H7 (cell line): ENCODE measurements around the gene CLEC18C. TPM values are rescaled to one million over a fixed set of nuclear protein-coding genes. Genes with fewer than 3 reads are reported as not detected.
"Not testable (repeated sequence)": the region's sequence is repeated elsewhere in the genome, so short reads cannot be mapped to it uniquely, and the experiment has no call there.

Experiments used
- DNase-seq: peaks from one replicate; pipeline ENCODE4 v3.0.0; 2012
- H3K27me3 ChIP-seq: 2 replicates; pipeline ENCODE4 v1.6.0; 2011; ENCODE audit warnings: mild to moderate bottlenecking, low read length; ENCODE audit not compliant: control insufficient read depth, insufficient read depth
- H3K36me3 ChIP-seq: replicated peaks from 2 replicates; pipeline ENCODE4 v1.5.1; 2011; ENCODE audit warnings: low read length; ENCODE audit not compliant: control insufficient read depth, insufficient read depth
- H3K4me3 ChIP-seq: 2 replicates; pipeline ENCODE4 v1.5.1; 2011; ENCODE audit warnings: low read depth, mild to moderate bottlenecking, control low read depth, low read length, moderate library complexity; ENCODE audit not compliant: insufficient read depth
- total RNA-seq: library from RNA; depleted of rRNA; stranded (reverse); fragments of >200 nt; shearing (Covaris generic); gene quantifications from 2 replicates; pipeline ENCODE4 v1.2.3, GENCODE V29; 2014; rRNA removed

CLEC18C gene
- 0.07 and 0.35 TPM in 2 replicates for total RNA-seq

DNA sequence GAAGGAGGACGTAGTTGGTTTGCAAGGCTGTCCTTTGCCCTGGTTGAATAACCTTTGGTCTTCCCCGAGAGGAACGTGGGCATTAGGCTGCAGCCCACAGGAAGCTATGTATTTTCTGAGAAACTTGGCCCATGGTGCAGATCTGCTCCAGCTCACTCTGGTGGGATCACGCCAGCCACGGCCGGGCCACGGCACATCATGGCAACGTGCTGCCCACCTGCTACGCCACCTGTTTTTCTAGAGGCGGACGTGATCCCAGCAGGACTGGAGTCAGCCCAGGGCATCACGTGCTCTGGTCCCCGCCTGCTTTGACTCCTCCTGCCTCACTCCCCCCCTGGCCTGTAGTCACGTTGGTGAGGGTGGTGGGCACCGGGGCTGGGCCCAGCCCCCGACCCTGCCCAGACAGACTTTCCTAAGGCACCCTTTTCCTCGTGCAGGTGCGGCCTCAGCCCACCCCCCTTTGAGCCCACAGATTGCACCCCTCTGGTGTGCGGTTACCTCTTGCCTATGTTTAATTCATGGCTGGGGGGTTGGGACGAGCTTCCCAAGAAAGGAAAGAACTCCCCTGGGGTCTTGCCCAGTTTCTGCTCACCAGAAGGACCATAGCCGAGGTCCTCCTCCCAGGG lies at the start of gene CLEC18C:
Gene CLEC18C, plus strand, starts transcription at position 576 of the 626 bp plus-strand sequence. CDS start 492 bp downstream, outside the sequence.
- DNase-seq, H3K36me3 ChIP-seq, H3K4me3 ChIP-seq, H3K27me3 ChIP-seq: not testable (repeated sequence)

DNA sequence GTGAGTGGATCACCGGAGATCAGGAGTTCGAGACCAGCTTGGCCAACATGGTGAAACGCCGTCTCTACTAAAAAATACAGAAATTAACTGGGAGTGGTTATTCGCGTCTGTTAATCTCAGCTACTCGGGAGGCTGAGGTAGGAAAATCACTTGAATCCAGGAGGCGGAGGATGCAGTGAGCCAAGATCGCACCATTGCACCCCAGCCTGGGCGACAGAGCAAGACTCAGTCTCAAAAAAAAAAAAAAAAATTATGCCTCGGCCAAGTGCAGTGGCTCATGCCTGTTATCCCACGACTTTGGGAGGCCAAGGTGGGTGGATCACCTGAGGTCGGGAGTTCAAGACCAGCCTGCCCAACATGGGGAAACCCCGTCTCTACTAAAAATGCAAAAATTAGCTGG lies 49.8 kb upstream of the CLEC18C start:
- DNase-seq = not testable (repeated sequence)

DNA sequence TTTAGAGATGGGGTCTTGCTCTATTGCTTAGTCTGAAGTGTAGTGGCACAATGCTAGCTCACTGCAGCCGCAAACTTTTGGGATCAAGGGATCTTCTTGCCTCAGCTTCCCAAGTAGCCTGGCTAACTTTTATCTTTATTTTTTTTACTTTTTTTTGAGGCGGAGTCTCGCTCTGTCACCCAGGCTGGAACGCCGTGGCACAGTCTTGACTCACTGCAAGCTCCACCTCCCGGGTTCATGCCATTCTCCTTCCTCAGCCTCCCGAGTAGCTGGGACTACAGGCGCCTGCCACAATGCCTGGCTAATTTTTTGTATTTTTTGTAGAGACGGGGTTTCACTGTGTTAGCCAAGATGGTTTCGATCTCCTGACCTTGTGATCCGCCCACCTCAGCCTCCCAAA lies 47.4 kb upstream of the CLEC18C start:
- peaks cover 14% of the 10 kb centered on the region for H3K36me3 ChIP-seq
- not testable (repeated sequence) for H3K4me3 ChIP-seq, H3K27me3 ChIP-seq, DNase-seq

More for the DNA sequence above, 49.8 kb upstream of the CLEC18C start:
- H3K4me3 ChIP-seq, H3K36me3 ChIP-seq, H3K27me3 ChIP-seq: not testable (repeated sequence)

DNA sequence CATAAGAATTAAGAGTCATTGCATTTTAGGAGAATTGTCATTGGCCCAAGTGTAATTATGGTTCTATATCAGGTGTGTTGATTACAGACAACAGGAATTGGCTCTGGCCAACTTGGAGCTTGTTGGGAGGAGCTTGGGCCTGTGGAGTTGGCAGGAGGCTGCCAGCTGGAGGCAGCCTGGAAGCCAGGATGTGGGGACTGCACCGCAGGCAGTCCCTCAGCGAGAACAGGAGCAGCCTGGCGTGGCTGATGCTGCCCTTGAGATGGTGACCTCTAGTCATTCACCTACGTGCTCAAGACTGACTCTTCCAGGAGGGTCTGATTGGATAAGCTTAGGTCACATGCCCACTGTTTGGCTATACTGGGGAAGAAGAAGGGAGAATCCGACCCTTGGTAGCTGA lies 45.9 kb upstream of the CLEC18C start:
- DNase-seq, H3K4me3 ChIP-seq, H3K27me3 ChIP-seq: not testable (repeated sequence)
- H3K36me3 ChIP-seq = peaks cover 14% of the 10 kb centered on the region

DNA sequence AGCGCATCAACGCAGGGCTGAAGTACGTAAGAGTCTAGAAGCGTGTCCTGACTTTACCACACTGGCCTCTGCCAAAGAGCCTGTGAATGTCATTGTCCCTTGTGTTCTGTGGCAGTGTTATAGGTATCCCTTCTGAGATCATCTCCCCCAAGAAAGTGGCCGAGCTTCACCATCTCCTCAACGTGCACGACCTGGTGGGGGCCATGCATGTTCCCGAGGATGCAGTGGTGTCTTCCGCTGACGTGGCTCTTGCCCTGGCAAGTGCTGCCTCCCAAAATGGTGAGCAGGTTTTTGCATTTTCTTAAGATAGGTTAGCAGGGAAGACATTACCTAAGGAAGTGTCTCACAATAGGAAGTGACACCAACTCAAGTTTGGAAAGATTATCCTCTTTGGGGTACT lies 44.7 kb upstream of the CLEC18C start:
- H3K36me3 ChIP-seq = peaks cover 16% of the 10 kb centered on the region
- DNase-seq, H3K27me3 ChIP-seq, H3K4me3 ChIP-seq: not testable (repeated sequence)

DNA sequence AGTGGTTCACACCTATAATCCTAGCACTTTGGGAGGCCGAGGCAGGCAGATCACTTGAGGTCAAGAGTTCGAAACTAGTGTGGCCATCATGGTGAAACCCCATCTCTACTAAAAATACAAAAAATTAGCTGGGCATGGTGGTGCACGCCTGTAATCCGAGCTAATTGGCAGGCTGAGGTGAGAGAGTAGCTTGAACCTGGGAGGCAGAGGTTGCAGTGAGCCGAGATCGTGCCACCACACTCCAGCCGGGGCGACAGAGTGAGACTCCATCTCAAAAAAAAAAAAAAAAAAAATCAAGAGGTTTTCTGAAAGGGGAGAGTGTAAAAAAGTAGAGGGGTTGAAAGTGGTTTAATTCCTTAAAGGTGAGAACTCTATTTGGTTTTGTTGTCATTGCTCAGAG lies 37.8 kb upstream of the CLEC18C start:
- H3K4me3 ChIP-seq = not testable (repeated sequence)

DNA sequence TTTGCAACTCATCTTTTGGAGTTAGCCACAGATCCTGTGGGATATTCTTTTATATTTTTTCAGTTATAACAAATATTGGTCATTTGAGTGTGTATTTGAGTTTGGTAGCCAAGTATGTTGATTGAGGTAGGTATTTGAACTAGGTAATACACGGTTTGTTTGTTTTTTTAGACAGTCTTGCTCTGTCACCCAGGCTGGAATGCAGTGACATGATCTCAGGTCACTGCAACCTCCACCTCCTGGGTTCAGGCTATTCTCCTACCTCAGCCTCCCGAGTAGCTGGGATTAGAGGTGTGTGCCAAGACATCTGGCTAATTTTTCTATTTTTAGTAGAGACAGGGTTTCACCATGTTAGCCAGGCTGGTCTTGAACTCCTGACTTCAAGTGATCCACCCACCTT lies 37.0 kb upstream of the CLEC18C start:
- peaks cover 20% of the 10 kb centered on the region for H3K36me3 ChIP-seq
- DNase-seq, H3K4me3 ChIP-seq, H3K27me3 ChIP-seq: not testable (repeated sequence)

More for the DNA sequence above, 37.8 kb upstream of the CLEC18C start:
- H3K36me3 ChIP-seq = peaks cover 21% of the 10 kb centered on the region
- not testable (repeated sequence) for H3K27me3 ChIP-seq, DNase-seq

DNA sequence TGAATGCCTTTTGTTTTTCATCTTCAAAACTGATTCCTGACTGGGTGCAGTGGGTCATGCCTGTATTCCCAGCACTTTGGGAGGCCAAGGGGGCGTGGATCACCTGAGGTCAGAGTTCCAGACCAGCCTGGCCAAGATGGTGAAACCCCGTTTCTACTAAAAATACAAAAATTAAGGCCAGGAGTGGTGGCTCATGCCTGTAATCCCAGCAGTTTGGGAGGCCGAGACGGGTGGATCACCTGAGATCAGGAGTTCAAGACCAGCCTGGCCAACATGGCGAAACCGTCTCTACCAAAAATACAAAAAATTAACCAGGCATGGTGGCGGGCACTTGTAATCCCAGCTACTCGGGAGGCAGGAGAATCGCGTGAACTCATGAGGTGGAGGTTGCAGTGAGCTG lies 30.8 kb upstream of the CLEC18C start:
- not testable (repeated sequence) for DNase-seq, H3K27me3 ChIP-seq, H3K4me3 ChIP-seq
- peaks cover 13% of the 10 kb centered on the region for H3K36me3 ChIP-seq

DNA sequence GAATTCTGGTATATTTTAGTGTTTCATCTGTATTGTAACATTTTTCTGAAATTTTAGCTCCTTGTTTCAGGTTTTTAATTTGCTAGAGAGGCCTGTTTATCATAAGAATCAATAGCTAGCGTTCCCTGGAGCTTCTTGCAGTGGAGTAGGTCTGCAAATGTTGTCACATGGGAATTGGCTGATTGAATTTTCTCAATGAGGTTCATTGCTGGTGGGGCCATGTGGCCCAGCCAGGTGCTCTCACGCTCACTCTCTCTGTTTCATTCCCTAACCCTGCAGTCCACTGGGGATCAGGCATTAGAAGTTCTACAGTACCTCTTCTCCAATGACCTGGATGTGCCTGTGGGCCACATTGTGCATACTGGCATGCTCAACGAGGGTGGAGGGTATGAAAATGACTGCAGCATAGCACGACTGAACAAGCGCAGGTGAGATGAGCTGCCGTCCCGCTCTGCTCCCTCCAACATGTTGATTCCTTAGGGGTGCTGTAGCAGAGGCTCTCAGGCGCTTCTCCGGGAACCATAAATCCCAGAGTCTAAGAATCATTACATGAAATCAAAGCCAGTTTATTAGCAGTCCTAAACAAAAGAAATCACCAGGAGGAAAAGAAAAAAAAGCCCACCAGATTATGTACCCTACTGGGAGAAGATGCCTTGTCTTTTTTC lies 30.2 kb upstream of the CLEC18C start:
- H3K4me3 ChIP-seq, DNase-seq, H3K27me3 ChIP-seq: not testable (repeated sequence)
- peaks cover 16% of the 10 kb centered on the region for H3K36me3 ChIP-seq

DNA sequence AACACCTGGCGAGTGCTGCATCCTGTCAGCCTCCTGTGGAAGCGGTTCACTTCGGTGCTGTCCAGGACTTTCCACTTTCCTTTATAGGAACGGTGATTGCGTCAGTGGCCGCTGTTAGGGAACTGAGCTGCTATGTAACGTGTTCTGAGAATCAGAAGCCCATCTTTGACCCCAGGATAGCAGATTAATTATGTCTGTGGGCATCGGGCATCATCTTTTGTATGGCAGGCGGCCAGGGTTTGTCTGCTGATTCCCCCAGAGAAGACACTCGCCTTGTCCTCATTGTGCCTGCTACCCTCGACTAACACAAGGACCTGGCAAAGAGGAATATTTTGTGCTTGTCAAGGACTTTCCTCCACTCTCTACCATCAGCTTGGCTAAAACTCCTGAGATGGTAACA lies 25.7 kb upstream of the CLEC18C start:
- peaks cover 28% of the 10 kb centered on the region for H3K36me3 ChIP-seq
- H3K4me3 ChIP-seq, DNase-seq, H3K27me3 ChIP-seq: not testable (repeated sequence)

DNA sequence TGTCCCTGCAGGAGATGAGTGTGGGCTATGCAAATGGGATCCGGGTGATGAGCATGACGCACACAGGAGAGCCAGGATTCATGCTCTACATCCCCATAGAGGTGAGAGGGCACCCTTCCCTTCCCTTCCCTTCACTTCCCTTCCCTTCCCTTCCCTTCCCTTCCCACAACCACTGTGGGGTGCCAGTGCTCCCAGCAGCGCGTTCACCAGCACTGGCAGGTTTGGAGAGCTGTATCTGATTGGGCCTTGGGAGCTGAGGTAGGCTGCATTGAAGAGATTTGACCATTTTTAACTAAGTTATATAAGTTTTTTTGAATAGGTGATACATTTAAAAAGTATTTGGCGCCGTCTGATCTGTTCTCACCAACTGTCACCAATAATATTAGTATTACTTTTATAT lies 25.1 kb upstream of the CLEC18C start:
- DNase-seq, H3K4me3 ChIP-seq, H3K27me3 ChIP-seq: not testable (repeated sequence)
- peaks cover 30% of the 10 kb centered on the region for H3K36me3 ChIP-seq

DNA sequence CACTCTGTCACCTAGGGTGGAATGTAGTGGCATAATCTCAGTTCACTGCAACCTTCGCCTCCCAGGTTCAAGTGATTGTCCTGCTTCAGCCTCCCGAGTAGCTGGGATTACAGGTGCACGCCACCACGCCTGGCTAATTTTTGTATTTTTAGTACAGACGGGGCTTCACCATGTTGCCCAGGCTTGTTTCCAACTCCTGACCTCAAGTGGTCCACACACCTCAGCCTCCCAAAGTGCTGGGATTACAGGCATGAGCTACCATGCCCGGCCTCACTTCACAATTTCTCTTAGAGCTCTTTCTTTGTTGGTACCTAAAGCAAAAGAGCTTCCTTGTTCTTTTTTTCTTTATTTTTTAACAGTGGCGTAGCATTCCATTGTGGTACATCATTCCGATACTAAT lies 24.3 kb upstream of the CLEC18C start:
- not testable (repeated sequence) for H3K4me3 ChIP-seq, DNase-seq, H3K27me3 ChIP-seq
- H3K36me3 ChIP-seq = peaks cover 28% of the 10 kb centered on the region

DNA sequence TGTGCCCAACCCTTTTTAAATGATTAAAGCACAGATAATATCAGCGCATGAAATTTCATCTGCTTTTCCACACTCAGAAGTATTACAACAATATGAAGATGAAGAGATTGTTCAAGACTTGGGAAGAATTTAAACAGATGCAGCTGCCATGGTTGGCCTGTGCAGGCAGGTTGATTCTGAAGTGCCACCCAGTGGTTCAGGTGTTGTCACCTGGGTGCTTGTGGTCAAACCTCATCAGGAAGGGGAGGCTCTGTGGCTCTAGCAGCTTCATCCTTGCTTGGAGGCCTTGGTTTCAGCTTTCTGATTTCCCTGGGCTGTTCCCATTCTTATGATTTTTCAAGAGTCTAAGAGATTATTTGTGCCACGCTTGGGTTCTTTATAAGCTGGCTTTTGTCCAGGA lies 22.2 kb upstream of the CLEC18C start:
- H3K4me3 ChIP-seq = no peak overlapping the region
- peak; percentile 17 for DNase-seq
- peaks cover 33% of the 10 kb centered on the region for H3K36me3 ChIP-seq

DNA sequence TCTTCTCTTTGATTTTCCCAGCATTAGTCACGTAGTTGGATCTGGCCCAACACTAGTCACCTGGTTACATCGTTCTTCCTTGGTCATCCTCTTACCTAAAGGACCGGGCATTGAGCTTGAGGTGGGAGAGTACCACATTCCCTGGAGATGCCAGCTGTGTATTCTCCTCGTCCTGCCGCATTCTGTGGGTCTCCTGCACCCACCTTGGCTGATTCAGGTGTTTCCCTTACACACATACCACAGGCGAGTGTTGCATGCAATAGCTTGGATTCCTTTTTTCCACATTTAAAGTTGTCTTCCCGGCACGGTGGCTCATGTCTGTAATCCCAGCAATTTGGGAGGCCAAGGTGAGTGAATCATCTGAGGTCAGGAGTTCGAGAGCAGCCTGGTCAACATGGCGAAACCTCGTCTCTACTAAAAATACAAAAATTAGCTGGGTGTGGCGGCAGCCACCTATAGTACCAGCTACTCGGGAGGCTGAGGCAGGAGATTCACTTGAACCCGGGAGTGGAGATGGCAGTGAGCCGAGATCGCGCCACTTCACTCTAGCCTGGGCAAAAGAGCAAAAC lies 21.6 kb upstream of the CLEC18C start:
- Histone ChIP-seq H3K36me3 (peaks cover 40% of the 10 kb centered on the region), H3K27me3 (no peaks in the 10 kb centered on the region), H3K4me3 (no peak overlapping the region)
- DNase-seq = peak; percentile 11

More for the DNA sequence above, 22.2 kb upstream of the CLEC18C start:
- no peaks in the 10 kb centered on the region for H3K27me3 ChIP-seq
